Cardiac fibroblast (primary cell): ENCODE data around the gene LMO7.
"Not testable (repeated sequence)": the region's sequence is repeated elsewhere in the genome, so short reads cannot be mapped to it uniquely, and the experiment has no call there.

Experiments used
- DNase-seq, 2 donors: peaks; one replicate each; pipeline versions ENCODE4 v3.0.0 to v3.0.0-alpha.2; 2010; ENCODE audit warnings: low read depth in 2 of 2
- H3K4me3 ChIP-seq, 2 donors: replicated peaks in 1 of 2; 1 replicate in 1 of 2; 2 replicates in 1 of 2; pipeline ENCODE4 v1.5.1; 2011; ENCODE audit warnings: low read depth in 2 of 2, low read length in 2 of 2, mild to moderate bottlenecking in 2 of 2, moderate library complexity in 1 of 2
- CTCF ChIP-seq: IDR thresholded peaks from one replicate; pipeline ENCODE4 v1.5.1; 2011; ENCODE audit warnings: low read depth, mild to moderate bottlenecking, low read length, inconsistent platforms

LMO7 gene

GRCh38 chr13:75790198-75790970, 154.3 kb downstream of the LMO7 start:
- H3K4me3 ChIP-seq = no peak overlapping the region
- DNase-seq = no peak
- no peak for TF ChIP-seq CTCF

- TF ChIP-seq CTCF = no peak
- H3K4me3 ChIP-seq = no peak overlapping the region
- peak in 1 of 2 donors; percentile 72 for DNase-seq
Observed at GRCh38 chr13:75792526-75793187, 156.5 kb downstream of the LMO7 start.

GRCh38 chr13:75793188-75793567, 157.0 kb downstream of the LMO7 start:
- H3K4me3 ChIP-seq, DNase-seq: not testable (repeated sequence)

GRCh38 chr13:75794663-75795062, 158.5 kb downstream of the LMO7 start:
- TF ChIP-seq CTCF = no peak
- H3K4me3 ChIP-seq = no peak overlapping the region
- DNase-seq = no peak

- no peak for TF ChIP-seq CTCF
- H3K4me3 ChIP-seq = no peak overlapping the region
- no peak for DNase-seq
Observed at GRCh38 chr13:75795274-75795673, 159.1 kb downstream of the LMO7 start.

GRCh38 chr13:75796825-75797224, 160.7 kb downstream of the LMO7 start:
- TF ChIP-seq CTCF = no peak
- DNase-seq = no peak
- no peak overlapping the region for H3K4me3 ChIP-seq

GRCh38 chr13:75797239-75797638, 161.1 kb downstream of the LMO7 start:
- DNase-seq = no peak
- no peak overlapping the region for H3K4me3 ChIP-seq
- no peak for TF ChIP-seq CTCF
